Neuronal stem cell (in vitro differentiated cells): ENCODE results near the gene CRCP.
"Not testable (repeated sequence)": the region's sequence is repeated elsewhere in the genome, so short reads cannot be mapped to it uniquely, and the experiment has no call there.

Experiments
- DNase-seq: peaks from one replicate; pipeline ENCODE4 v3.0.0-alpha.2; 2013; ENCODE audit warnings: low spot score
- H2AFZ ChIP-seq: one replicate; pipeline ENCODE4 v1.6.1; 2013; ENCODE audit warnings: mild to moderate bottlenecking, low read length, inconsistent platforms
- H2AK5ac ChIP-seq: 2 replicates; pipeline ENCODE4 v1.6.1; 2013; ENCODE audit warnings: low read depth, mild to moderate bottlenecking, inconsistent platforms, low read length, moderate library complexity, mixed read lengths
- H2BK120ac ChIP-seq: 2 replicates; pipeline ENCODE4 v1.6.1; 2013; ENCODE audit warnings: low read depth, mild to moderate bottlenecking, inconsistent platforms, low read length, moderate library complexity, mixed read lengths
- H2BK12ac ChIP-seq: one replicate; pipeline ENCODE4 v1.6.1; 2013; ENCODE audit warnings: low read length, inconsistent platforms
- H2BK15ac ChIP-seq: 2 replicates; pipeline ENCODE4 v1.6.1; 2013; ENCODE audit warnings: mild to moderate bottlenecking, low read length, inconsistent platforms, mixed read lengths
- H2BK5ac ChIP-seq: one replicate; pipeline ENCODE4 v1.6.1; 2013; ENCODE audit warnings: inconsistent platforms, mild to moderate bottlenecking, low read length, moderate library complexity
- H3K14ac ChIP-seq: one replicate; pipeline ENCODE4 v1.6.1; 2013; ENCODE audit warnings: low read length, inconsistent platforms
- H3K18ac ChIP-seq: 2 replicates; pipeline ENCODE4 v1.6.1; 2013; ENCODE audit warnings: low read length, inconsistent platforms
- H3K23ac ChIP-seq: 2 replicates; pipeline ENCODE4 v1.6.1; 2013; ENCODE audit warnings: low read depth, mild to moderate bottlenecking, mixed read lengths, low read length, inconsistent platforms; ENCODE audit not compliant: poor library complexity
- H3K27ac ChIP-seq: replicated peaks from 3 replicates; pipeline ENCODE4 v1.5.1; 2013; ENCODE audit warnings: low read length, inconsistent platforms
- H3K27me3 ChIP-seq, 3 experiments: 2 replicates each; pipeline ENCODE4 v1.6.1; 2013; ENCODE audit warnings: low read length in 3 of 3, mild to moderate bottlenecking in 2 of 3, inconsistent platforms in 1 of 3, low read depth in 1 of 3, mixed read lengths in 1 of 3, moderate library complexity in 1 of 3; ENCODE audit not compliant: control insufficient read depth in 3 of 3, insufficient read depth in 3 of 3
- H3K36me3 ChIP-seq, 2 donors: replicated peaks in 1 of 2; 2 replicates each; pipeline ENCODE4 v1.6.1; 2013; ENCODE audit warnings: low read length in 2 of 2; ENCODE audit not compliant: control insufficient read depth in 2 of 2, insufficient read depth in 2 of 2
- H3K4ac ChIP-seq: 2 replicates; pipeline ENCODE4 v1.6.1; 2013; ENCODE audit warnings: inconsistent platforms, mild to moderate bottlenecking, low read length, moderate library complexity
- H3K4me1 ChIP-seq, 2 donors: 1 replicate in 1 of 2; 2 replicates in 1 of 2; pipeline ENCODE4 v1.6.1; 2013; ENCODE audit warnings: low read length in 2 of 2, low read depth in 1 of 2; ENCODE audit not compliant: control insufficient read depth in 2 of 2, insufficient read depth in 1 of 2
- H3K4me2 ChIP-seq: one replicate; pipeline ENCODE4 v1.6.1; 2013; ENCODE audit warnings: mild to moderate bottlenecking, low read length, inconsistent platforms; ENCODE audit not compliant: insufficient read depth, poor library complexity, severe bottlenecking
- H3K4me3 ChIP-seq, 2 donors: 2 replicates each; pipeline ENCODE4 v1.5.1; 2013; ENCODE audit warnings: low read length in 2 of 2, mild to moderate bottlenecking in 2 of 2, inconsistent platforms in 1 of 2, moderate library complexity in 1 of 2
- H3K79me1 ChIP-seq: one replicate; pipeline ENCODE4 v1.6.1; 2013; ENCODE audit warnings: low read depth, mild to moderate bottlenecking, inconsistent platforms, low read length, moderate library complexity
- H3K9ac ChIP-seq: one replicate; pipeline ENCODE4 v1.6.1; 2013; ENCODE audit warnings: mild to moderate bottlenecking, low read depth, low read length, inconsistent platforms; ENCODE audit not compliant: poor library complexity
- H3K9me3 ChIP-seq, 2 donors: replicated peaks in 1 of 2; 2 replicates each; pipeline versions ENCODE3 to v1.6.1; 2013; ENCODE audit warnings: low read length in 2 of 2, mild to moderate bottlenecking in 2 of 2, inconsistent platforms in 1 of 2, low read depth in 1 of 2, mixed read lengths in 1 of 2, moderate library complexity in 1 of 2; ENCODE audit not compliant: control insufficient read depth in 2 of 2, insufficient read depth in 1 of 2
- H4K8ac ChIP-seq: one replicate; pipeline ENCODE4 v1.6.1; 2013; ENCODE audit warnings: low read depth, mild to moderate bottlenecking, inconsistent platforms, low read length, moderate library complexity
- H4K91ac ChIP-seq: one replicate; pipeline ENCODE4 v1.6.1; 2013; ENCODE audit warnings: low read length, low read depth, mild to moderate bottlenecking, inconsistent platforms; ENCODE audit not compliant: poor library complexity
- WGBS, 2 donors: extraction: QIAGEN DNeasy Blood & Tissue Kit; methylation state at CpG; one replicate each; pipeline ENCODE4 v1.1.7; 2013; ENCODE audit warnings: missing lambda C conversion rate in 2 of 2, mixed read lengths in 1 of 2; ENCODE audit not compliant: insufficient read length in 2 of 2, insufficient replicate concordance in 1 of 2; ENCODE audit errors: extremely low coverage in 2 of 2; 5-methylcytosine and 5-hydroxymethylcytosine counted together

The CRCP gene

DNA sequence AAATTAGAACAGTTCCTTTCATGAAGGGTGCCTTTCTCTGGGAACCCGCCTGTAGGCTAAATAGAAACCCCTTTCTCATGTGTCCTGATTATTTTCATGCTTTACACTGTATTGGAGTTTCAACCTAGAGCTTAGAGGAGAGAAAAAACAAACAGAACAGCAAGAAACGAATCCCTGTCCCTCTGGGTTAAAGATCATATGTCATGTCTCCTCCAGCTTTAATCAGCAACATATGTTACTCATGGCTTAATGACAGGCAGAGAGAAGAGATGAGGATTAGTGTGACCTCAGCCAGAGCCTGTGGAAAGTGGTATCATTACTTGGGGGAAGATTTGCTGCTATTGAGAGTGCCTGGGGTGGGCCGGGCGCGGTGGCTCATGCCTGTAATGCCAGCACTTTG, 32.1 kb downstream of the CRCP start:
- no peak overlapping the region for H2AK5ac ChIP-seq
- no peaks in the 10 kb centered on the region for H3K9me3 ChIP-seq
- H3K4me1 ChIP-seq: no peaks in the 10 kb centered on the region
- H3K18ac ChIP-seq: no peak overlapping the region
- no peak overlapping the region for H4K91ac ChIP-seq
- no peak overlapping the region for H3K9ac ChIP-seq
- H2BK12ac ChIP-seq: no peak overlapping the region
- no peak for DNase-seq
- H3K27me3 ChIP-seq: no peaks in the 10 kb centered on the region
- no peak overlapping the region for H2BK5ac ChIP-seq
- no peak overlapping the region for H2BK120ac ChIP-seq
- WGBS, 2 donors: no CpG with 5 or more reads among the region's 5 CpGs
- H3K27ac ChIP-seq: no peak overlapping the region
- peaks cover 17 to 87% of the 10 kb centered on the region in 2 donors for H3K36me3 ChIP-seq
- no peak overlapping the region for H3K4me3 ChIP-seq
- no peak overlapping the region for H2AFZ ChIP-seq
- H4K8ac ChIP-seq: no peak overlapping the region
- H3K14ac ChIP-seq: no peak overlapping the region
- no peak overlapping the region for H3K4ac ChIP-seq
- H3K4me2 ChIP-seq: no peak overlapping the region
- peaks cover 2% of the 10 kb centered on the region for H3K79me1 ChIP-seq
- H3K23ac ChIP-seq: no peak overlapping the region
- no peak overlapping the region for H2BK15ac ChIP-seq

DNA sequence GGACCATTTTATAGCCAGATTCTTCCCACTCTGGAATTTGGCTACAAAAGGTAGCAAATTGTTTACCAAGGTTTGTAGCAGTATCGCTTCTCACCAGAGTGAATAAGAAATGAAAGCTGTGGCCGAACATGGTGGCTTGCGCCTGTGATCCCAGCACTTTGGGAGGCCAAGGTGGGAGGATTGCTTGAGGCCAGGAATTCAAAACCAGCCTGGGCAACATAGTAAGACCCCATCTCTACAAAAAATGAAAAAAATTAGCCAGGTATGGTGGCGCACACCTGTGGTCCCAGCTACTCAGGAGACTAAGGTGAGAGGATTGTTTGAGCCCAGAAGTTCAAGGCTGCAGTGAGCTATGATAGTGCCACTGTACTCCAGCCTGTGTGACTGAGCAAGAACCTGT, 33.0 kb downstream of the CRCP start:
- H3K36me3 ChIP-seq: peaks cover 14 to 87% of the 10 kb centered on the region in 2 donors
- H2BK12ac ChIP-seq: not testable (repeated sequence)

DNA sequence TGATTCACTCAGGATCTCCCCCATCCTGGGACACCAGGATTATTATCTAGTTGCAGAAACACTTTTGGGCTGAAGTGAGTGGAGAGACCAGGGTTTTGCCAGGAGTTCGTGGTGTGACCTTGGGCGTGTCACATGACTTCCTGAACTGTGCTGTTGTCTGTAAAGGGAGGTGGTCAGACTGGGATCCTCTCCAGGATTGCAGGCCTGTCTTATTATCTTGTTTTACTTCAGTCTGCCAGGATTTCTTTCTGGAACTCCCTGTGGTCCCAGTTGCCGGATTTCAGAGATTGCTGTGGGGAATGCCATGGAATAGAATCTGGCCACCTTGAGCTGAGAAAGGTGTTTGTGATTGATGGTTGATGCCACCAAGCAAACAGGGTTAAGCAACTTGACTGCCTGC, 35.8 kb downstream of the CRCP start:
- peaks cover 0 to 9% of the 10 kb centered on the region in 2 donors for H3K4me1 ChIP-seq
- H3K27ac ChIP-seq: no peak overlapping the region
- no peak overlapping the region for H2BK5ac ChIP-seq

More for the DNA sequence above, 33.0 kb downstream of the CRCP start:
- not testable (repeated sequence) for H3K9me3 ChIP-seq, H2AK5ac ChIP-seq, H2BK15ac ChIP-seq, H3K9ac ChIP-seq, H3K4me3 ChIP-seq, H3K4ac ChIP-seq, H3K4me1 ChIP-seq, H3K14ac ChIP-seq, H3K27me3 ChIP-seq, DNase-seq, H3K18ac ChIP-seq, H2AFZ ChIP-seq, H2BK120ac ChIP-seq, H4K8ac ChIP-seq, H4K91ac ChIP-seq, H3K4me2 ChIP-seq, H3K23ac ChIP-seq, H2BK5ac ChIP-seq, H3K27ac ChIP-seq, H3K79me1 ChIP-seq
- no CpG with 5 or more reads among the region's 4 CpGs for WGBS, 2 donors

DNA sequence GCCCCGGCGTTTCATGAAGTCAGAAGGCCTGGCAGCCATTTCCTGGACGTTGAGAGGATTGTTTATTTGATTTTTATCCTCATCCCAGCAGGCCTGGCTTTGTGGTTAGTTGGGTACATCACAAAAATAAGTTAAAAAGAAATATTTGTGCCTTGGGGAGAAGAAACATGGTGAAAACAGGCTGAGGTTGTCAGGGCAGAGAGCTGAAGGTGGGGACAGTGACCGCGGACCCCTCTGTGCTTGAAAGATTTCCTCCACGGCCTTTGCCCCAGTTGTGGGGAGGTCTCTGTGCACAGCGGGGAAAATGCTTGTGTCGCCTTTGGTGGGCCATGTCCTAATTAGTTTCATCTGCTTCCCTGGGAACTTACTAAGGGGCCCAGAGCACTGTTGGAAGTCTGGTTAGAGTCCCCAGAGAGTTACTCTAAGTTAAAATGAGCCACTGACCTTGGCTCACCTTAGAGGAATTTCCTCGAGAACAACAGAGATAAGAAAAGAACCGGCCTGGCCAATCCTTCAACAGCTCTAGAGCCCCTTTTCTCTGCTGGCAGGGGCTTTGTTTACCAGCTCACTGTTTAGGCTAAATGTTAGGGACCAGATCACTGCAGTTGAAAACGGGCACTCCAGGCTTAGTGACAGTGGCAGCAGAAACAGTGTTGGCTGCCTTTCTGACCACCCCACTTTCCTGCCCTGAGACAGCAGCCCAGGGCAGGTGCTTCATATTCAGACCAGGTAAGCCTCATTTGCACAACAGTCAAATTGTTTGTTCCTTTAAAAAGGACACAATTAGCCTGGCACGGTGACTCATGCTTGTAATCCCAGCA, 37.9 kb downstream of the CRCP start:
- H3K79me1 ChIP-seq: no peaks in the 10 kb centered on the region
- H2BK120ac ChIP-seq: no peak overlapping the region
- H2BK12ac ChIP-seq: no peak overlapping the region
- no peaks in the 10 kb centered on the region for H3K9me3 ChIP-seq
- WGBS, 2 donors: no CpG with 5 or more reads among the region's 12 CpGs
- no peak overlapping the region for H3K4ac ChIP-seq
- H2BK15ac ChIP-seq: no peak overlapping the region
- peak overlapping the region; percentile 16 for H3K27ac ChIP-seq
- H4K8ac ChIP-seq: no peak overlapping the region
- no peak overlapping the region for H2AK5ac ChIP-seq
- no peak overlapping the region for H2AFZ ChIP-seq
- peaks cover 0 to 9% of the 10 kb centered on the region in 2 donors for H3K4me1 ChIP-seq
- peak overlapping the region; percentile 55 for H3K23ac ChIP-seq
- no peak overlapping the region for H3K18ac ChIP-seq
- no peak overlapping the region for H3K14ac ChIP-seq
- no peak overlapping the region for H4K91ac ChIP-seq
- peak overlapping the region; percentile 11 for H3K4me2 ChIP-seq
- no peaks in the 10 kb centered on the region for H3K27me3 ChIP-seq
- no peak overlapping the region for H3K4me3 ChIP-seq
- H2BK5ac ChIP-seq: no peak overlapping the region
- peaks cover 14 to 88% of the 10 kb centered on the region in 2 donors for H3K36me3 ChIP-seq
- DNase-seq: peak; percentile 14
- no peak overlapping the region for H3K9ac ChIP-seq

More for the DNA sequence above, 35.8 kb downstream of the CRCP start:
- H3K18ac ChIP-seq: no peak overlapping the region
- no peak for DNase-seq
- no peak overlapping the region for H3K23ac ChIP-seq
- H2AFZ ChIP-seq: no peak overlapping the region
- H2BK120ac ChIP-seq: no peak overlapping the region
- no peaks in the 10 kb centered on the region for H3K27me3 ChIP-seq
- H3K9ac ChIP-seq: no peak overlapping the region
- no CpG with 5 or more reads among the region's 3 CpGs for WGBS, 2 donors
- H3K36me3 ChIP-seq: peaks cover 16 to 87% of the 10 kb centered on the region in 2 donors
- H4K8ac ChIP-seq: no peak overlapping the region
- no peaks in the 10 kb centered on the region for H3K9me3 ChIP-seq
- no peak overlapping the region for H2BK12ac ChIP-seq
- peaks cover 2% of the 10 kb centered on the region for H3K79me1 ChIP-seq
- H3K4ac ChIP-seq: no peak overlapping the region
- H3K4me3 ChIP-seq: no peak overlapping the region
- H2BK15ac ChIP-seq: no peak overlapping the region
- no peak overlapping the region for H3K14ac ChIP-seq
- H2AK5ac ChIP-seq: no peak overlapping the region
- no peak overlapping the region for H4K91ac ChIP-seq
- no peak overlapping the region for H3K4me2 ChIP-seq
